SK-N-MC (cell line): ENCODE results near the gene MYO7A.

Experiments
- EZH2 ChIP-seq: fragments of 200-600 bp; sonication (generic); IDR thresholded peaks from one replicate; pipeline ENCODE4 v1.6.1; 2017; ENCODE audit warnings: antibody characterized with exemption
- POLR2AphosphoS5 ChIP-seq: IDR thresholded peaks from 2 replicates; pipeline ENCODE4 v1.6.1; 2012; ENCODE audit warnings: mild to moderate bottlenecking, low read depth, low read length, borderline replicate concordance

DNA sequence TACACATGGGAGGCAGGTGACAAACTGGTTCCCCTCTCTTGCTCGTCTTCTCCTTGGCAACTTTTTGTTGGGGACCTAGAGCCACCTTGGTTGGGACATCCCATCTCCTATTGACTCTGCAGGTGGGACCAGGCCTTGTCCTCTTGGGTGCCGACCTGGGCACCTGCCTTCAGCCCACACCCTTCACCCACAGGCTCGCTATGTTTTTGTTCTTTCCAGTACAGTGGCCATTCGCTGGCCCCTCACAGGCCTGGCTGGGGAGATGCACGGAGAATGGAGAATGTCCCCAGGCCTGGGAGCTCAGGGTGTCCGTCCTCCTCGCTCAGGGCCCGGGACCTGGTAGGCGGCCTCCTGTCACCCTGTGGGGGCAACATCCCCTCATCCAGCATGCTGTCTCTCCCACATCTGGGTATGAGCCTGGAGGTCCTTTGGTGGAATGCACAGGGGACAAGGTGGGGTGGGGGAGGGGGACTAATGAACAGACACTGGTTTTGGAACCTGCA lies 40.3 kb upstream of the MYO7A start:
- TF ChIP-seq EZH2 (no peak), POLR2AphosphoS5 (no peak)
